ENCODE data around the gene SLC38A7.
"Not testable (repeated sequence)": the region's sequence is repeated elsewhere in the genome, so short reads cannot be mapped to it uniquely, and the experiment has no call there.

The SLC38A7 gene

GRCh38 chr16:58670946-58671583 is 13.5 kb downstream of the SLC38A7 start:
- no peak for DNase-seq

GRCh38 chr16:58670177-58670576 is 14.4 kb downstream of the SLC38A7 start:
- no peak for DNase-seq

GRCh38 chr16:58665200-58665599 is 19.4 kb downstream of the SLC38A7 start:
- no peak for DNase-seq

- peak; percentile 31 for DNase-seq
Measured at GRCh38 chr16:58661199-58661830, 23.3 kb downstream of the SLC38A7 start.

GRCh38 chr16:58659911-58660310 is 24.7 kb downstream of the SLC38A7 start:
- DNase-seq: not testable (repeated sequence)

GRCh38 chr16:58658796-58659211 is 25.8 kb downstream of the SLC38A7 start:
- DNase-seq: no peak

GRCh38 chr16:58656899-58657298 is 27.7 kb downstream of the SLC38A7 start:
- no peak for DNase-seq

- no peak for DNase-seq
Measured at GRCh38 chr16:58655215-58655596, 29.4 kb downstream of the SLC38A7 start.

- DNase-seq: no peak
Measured at GRCh38 chr16:58654560-58655214, 29.9 kb downstream of the SLC38A7 start.

- no peak for DNase-seq
Measured at GRCh38 chr16:58652741-58653140, 31.8 kb downstream of the SLC38A7 start.

- DNase-seq: no peak
Measured at GRCh38 chr16:58651965-58652348, 32.6 kb downstream of the SLC38A7 start.

- no peak for DNase-seq
Measured at GRCh38 chr16:58649707-58650106, 34.9 kb downstream of the SLC38A7 start.

- no peak for DNase-seq
Measured at GRCh38 chr16:58647107-58647506, 37.5 kb downstream of the SLC38A7 start.

GRCh38 chr16:58644765-58645487 is 39.6 kb downstream of the SLC38A7 start:
- no peak for DNase-seq

- DNase-seq: no peak
Measured at GRCh38 chr16:58644108-58644507, 40.5 kb downstream of the SLC38A7 start.

GRCh38 chr16:58640949-58641348 is 43.6 kb downstream of the SLC38A7 start:
- no peak for DNase-seq

GRCh38 chr16:58639836-58640235 is 44.7 kb downstream of the SLC38A7 start:
- DNase-seq: no peak

GRCh38 chr16:58639230-58639629 is 45.3 kb downstream of the SLC38A7 start:
- DNase-seq: no peak

- DNase-seq: no peak
Measured at GRCh38 chr16:58638148-58639036, 46.2 kb downstream of the SLC38A7 start.

- not testable (repeated sequence) for DNase-seq
Measured at GRCh38 chr16:58637021-58637420, 47.5 kb downstream of the SLC38A7 start.

- no peak for DNase-seq
Measured at GRCh38 chr16:58636466-58636865, 48.1 kb downstream of the SLC38A7 start.

- no peak for DNase-seq
Measured at GRCh38 chr16:58635502-58635901, 49.1 kb downstream of the SLC38A7 start.
